Endothelial cell of hepatic sinusoid (primary cell): Measurements from ENCODE around the gene KLRD1.

Experiments used
- in situ Hi-C: cut with HindIII; loops from 2 replicates; pipeline ENCODE4 v1.10.0; 2017; ENCODE audit warnings: low sequenced_read_pairs

KLRD1 gene, protein sequence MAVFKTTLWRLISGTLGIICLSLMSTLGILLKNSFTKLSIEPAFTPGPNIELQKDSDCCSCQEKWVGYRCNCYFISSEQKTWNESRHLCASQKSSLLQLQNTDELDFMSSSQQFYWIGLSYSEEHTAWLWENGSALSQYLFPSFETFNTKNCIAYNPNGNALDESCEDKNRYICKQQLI

DNA sequence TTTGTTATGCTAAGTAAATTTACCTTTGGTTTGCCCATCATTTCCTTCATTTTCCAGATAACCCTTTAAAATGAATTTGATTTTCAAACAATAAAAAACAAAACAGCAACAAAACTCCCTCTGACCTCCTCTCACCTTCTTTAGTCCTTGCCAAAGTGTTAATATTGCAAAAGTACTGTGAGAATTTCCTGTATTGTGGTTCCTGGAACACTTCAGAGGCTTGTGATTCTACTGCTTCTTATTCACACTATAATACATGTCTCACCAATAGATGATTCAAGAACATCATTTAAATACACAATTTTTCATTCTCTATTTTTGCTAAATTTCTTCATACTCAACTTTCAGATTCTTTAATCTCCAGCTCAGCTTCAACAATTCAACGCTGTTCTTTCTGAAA, at the start of gene KLRD1:
KLRD1 (plus strand) TSS at position 241 of the 400 bp plus-strand sequence. CDS start 208 bp downstream, outside the sequence.
- in situ Hi-C loops: no loop called here

DNA sequence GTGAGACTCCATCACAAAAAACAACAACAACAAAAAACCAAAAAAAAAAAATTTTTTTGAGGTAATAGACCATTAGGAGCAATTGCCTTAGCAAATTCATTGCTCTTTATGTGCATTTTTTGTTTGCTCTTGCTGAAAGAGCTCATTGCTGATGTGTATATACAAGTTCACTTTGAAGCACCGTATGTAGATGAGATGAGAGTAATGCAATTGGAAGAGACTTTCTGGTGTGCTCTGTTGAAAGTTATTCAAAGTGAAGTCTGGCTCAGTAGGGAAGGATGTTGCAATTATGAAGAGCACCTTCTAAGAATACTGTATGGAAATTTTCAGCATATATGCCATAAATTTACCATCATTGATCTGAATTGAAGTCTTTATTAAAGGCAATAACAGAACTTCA, 46.7 kb upstream of the KLRD1 start:
- in situ Hi-C loops: no loop called here

DNA sequence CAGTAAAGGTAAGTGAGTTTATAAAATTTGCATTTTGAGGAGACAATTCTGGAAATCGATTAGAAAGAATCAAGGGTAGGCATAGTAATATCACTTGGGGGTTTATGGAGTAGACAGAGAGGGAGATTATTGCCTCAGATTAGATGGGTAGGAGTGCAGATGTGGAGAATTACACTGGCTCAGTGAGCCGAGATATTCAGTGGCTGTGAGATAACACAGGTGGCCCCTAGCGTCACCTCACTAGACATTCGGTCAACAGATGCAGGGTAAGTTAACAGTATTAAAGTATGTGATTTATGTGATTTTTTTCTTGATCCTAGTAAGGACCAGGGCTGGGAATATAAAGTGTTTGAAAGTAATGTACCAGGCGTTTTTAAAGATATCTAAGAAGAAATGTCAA, 39.6 kb upstream of the KLRD1 start:
- in situ Hi-C loops: no loop called here

DNA sequence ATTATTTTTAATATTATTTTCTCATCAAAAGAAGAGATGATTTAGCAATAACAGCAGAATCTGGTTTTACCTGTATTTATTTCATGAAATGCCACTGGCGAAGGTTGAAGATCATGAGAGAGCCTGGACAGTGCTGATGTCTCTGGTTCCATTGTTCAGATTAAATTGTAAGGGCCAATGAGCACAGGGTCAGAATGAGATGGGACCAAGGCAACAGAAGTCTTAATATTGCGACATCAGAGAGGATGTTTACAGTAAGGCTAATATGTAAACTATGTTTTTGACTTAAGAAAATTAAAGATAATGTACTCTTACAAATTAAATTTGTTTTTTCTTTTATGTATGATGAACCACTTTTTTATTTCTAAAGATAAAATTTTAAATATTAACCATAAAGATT, 35.2 kb upstream of the KLRD1 start:
- in situ Hi-C loops: no loop called here

DNA sequence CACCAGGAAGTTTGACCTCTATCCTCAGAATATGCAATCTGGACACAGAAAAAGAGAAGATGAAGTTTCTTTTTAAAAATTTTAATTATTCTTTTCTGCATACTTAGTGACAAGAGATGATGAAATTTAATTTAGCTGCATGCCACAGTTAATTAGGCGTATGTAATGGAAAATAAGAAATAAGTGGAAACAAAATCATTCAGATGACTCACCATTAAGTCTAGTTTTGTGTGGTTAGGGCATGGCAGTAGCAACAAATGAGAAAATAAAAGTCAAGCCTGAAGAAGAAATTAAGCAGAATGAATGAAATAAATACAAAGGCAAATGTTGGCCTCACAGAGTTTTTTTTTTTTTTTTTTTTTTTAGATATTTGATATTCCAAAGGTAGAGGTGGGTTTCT, 30.9 kb upstream of the KLRD1 start:
- in situ Hi-C loops: no loop called here

DNA sequence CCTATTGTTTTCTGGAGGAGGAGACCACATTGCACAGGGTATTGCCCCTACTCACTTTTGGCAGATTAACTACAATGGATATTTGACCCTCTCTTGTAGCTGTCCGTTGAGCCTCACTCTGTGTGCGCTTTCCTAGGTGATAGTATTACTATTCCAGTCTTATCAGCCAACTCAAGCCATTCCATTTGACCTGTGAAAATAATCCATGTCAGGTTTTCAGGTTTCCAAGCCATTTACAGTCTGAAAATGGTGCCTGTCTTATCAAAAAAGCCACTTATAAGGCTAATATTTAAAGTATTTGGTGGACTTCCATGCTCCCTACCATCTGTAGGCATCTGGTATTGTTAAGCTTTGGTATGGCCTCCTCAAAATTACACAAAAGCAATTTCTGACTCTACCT, 29.6 kb upstream of the KLRD1 start:
- in situ Hi-C loops: no loop called here

DNA sequence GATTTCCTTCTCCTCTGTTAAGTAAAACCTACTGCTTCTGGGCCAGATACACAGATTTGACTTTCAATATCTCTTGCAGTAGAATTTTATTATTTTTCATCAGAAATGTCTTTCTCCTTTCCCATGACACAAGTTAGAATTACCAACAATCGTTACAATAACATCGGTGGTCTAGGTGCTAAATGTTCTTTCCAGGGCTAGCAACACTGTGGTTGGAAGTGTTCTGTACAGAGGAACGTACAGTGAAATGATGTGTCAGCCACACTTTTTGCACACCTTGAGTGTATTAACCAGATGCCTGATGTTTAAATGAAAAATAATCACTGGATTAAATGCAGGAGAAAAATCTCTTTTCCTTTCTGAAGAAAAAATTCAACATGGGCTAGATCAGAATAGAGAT, 27.7 kb upstream of the KLRD1 start:
- in situ Hi-C loops: no loop called here

DNA sequence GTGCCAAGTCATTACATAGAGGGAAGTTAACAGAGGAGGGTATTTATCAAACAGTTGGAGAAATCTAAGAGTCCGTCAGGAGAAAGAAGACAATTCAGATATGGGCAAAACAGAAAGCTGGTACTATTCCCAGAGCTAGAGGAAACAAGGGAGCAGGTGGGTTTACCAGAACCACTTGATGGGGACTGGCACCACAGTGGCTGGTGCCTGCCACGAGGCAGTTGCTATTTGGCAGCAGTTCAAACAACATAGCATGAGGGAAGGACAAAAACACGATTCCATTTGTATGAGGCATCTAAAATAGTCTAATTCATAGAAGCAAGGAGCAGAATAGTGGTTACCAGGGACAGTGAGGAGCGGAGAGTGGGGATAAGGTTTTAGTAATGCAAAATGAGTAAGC, 24.6 kb upstream of the KLRD1 start:
- in situ Hi-C loops: no loop called here

DNA sequence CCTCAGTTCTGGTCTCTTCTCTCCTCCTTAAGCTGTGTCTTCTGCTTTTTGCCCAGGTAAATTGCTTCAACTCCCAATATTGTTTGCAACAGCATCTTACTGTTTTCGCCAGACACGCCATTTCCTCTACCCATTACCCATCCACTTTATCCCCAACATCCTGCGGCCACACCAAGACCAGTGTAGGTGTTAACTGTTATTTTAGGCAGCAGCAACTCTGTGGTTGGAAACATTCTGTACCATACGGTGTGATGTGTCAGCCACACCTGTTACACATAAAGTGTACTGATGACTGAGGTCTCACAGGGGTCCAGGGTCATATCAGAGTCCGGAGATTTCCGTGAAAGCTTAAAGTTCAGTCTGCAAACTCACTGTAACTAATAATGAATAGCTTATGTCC, 21.8 kb upstream of the KLRD1 start:
- in situ Hi-C loops: no loop called here

DNA sequence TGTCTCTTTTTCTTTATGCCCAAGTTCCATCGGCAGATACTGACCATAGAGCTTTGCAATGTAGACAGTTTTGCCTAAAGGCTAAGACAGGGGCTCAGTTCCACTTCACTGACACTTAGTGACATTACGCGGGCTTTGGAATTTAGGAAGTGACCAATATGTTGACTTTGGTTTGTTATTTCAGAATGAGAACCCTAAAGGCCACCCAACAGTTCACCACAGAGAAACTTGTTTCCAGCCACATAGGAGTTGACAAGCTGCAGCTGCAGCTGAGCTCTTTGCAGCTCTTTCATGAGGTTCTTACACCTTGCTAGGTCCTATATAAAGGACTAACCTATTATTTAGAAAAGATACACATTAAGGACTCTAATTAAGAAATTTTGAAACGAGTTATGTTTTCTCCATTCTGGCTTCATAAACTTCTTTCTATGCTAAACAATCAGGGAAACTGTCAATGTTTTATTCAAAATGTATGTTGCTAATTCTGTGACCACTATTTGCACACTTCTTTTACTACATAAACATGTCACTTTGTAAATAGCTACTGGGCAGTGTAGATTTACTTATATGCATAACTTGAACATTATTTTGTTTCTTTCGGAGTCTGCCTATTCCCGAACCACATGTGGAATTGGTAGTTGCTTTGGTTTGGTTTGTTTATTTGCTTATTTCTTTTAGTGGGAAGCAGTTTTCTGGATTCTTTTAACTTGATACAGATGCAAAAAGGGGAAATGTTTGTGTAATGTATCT, 18.5 kb upstream of the KLRD1 start:
- in situ Hi-C loops: no loop called here

DNA sequence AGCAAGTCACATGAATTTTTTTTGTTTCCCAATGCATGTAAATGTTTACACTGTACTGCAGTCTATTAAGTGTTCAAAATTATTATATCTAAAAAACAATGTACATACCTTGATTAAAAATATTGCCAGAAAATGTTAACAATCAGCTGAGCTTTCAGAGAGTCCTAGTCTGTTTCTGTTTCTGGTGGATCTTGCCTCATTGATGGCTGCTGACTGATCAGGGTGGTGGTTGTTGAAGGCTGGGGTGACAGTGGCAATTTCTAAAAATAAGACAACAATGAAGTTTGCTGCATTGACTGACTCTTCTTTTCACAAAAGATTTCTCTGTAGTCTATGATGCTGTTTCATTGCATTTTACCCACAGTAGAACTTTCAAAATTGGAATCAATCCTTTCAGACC, 16.6 kb upstream of the KLRD1 start:
- in situ Hi-C loops: no loop called here

DNA sequence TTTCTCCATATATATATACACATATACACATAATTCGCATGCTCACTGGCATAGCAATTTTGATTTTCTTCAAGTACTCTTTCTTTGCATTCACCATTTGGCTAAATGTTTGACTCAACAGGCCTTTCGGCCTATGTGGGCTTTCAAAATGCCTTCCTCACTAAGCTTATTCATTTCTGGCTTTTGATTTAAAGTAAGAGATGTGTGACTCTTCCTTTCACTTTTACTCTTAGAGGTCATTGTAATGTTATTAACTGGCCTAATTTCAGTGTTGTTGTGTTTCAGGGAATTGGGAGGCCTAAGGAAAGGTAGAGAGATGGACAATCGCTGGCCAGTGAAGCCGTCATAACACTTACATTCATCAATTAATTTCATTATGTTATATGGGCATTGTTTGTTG, 14.5 kb upstream of the KLRD1 start:
- in situ Hi-C loops: no loop called here

DNA sequence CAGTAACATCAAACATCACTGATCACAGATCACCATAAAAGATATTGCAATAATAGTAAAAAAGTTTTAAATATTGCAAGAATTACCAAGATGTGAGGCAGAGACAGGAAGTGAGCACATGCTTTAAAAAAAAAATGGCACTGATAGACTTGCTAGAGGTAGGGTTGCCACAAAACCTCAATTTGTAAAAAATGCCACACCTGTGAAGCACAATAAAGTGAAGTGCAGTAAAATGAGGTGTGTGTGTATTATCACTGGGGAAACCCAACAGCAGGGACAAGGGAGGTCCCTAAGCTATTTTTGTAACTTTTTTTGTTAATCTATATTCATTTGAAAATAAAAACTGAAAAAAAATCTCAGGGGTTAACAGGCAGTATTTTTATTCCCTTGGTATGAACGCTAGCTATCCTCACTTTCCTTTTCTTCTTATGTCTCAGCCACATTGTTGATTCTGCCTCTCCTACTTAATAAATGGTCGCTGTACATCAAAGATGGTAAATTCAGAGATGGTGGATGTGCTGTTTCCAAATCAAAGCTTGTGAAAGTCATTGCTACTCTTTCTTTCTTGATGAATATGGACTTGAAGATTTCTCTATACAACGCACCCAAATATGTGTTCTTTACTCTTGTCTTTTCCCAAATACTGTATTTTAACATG, 14.0 kb upstream of the KLRD1 start:
- in situ Hi-C loops: no loop called here

DNA sequence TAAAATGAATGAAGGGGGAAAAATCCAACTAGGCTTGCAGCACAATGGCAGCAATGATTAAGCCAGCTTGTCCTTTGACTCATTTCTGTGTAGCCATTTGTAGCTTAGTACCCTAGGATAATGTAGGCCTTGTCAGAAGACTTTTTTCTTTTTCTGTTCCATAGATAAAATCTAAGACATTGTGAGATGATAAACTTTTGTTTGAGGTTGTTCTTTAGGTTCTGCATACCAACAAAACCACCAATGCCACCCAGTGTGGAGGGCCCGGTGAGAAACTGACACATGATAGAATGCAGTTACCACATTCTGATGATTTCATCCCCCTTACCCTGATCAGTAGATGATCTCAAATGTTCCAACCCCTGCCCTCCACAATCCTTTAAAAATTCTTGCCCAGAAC, 6.6 kb upstream of the KLRD1 start:
- in situ Hi-C loops: no loop called here

DNA sequence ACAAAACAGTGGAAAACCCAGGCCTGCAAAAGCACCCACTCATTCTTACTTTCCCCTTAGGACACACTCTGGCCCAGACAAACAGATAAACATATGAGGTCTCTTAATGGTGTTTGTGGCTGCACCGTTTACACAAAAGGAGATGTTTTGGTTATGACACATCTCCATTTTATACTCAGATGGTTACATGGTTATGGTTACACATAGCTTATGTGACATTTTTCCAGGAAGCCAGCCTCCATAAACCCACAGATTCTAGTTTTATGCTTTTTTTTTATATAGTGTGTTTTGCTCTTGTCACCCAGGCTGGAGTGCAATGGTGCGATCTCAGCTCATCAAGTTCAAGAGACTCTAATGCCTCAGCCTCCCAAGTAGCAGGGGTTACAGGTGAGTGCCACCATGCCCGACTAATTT, 3.5 kb upstream of the KLRD1 start:
- in situ Hi-C loops: no loop called here

DNA sequence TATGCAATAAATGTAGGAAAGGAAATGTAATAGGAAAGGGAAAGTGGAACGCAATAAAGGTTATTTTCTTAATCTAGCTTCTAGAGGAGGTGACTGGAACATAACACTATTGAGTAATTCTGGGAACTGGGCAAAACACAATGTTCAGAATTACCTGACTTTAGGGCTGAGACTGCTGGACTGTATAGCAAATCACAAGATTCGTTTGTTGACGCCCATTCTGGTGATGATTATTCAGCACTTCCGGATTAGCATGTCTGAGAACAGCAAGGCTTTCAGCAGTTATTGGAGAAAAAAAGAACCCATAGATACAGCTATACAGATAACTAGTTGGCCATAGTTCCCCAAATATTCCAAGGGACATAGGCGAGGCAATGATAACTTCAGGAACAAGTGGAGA, 2.3 kb upstream of the KLRD1 start:
- in situ Hi-C loops: no loop called here

DNA sequence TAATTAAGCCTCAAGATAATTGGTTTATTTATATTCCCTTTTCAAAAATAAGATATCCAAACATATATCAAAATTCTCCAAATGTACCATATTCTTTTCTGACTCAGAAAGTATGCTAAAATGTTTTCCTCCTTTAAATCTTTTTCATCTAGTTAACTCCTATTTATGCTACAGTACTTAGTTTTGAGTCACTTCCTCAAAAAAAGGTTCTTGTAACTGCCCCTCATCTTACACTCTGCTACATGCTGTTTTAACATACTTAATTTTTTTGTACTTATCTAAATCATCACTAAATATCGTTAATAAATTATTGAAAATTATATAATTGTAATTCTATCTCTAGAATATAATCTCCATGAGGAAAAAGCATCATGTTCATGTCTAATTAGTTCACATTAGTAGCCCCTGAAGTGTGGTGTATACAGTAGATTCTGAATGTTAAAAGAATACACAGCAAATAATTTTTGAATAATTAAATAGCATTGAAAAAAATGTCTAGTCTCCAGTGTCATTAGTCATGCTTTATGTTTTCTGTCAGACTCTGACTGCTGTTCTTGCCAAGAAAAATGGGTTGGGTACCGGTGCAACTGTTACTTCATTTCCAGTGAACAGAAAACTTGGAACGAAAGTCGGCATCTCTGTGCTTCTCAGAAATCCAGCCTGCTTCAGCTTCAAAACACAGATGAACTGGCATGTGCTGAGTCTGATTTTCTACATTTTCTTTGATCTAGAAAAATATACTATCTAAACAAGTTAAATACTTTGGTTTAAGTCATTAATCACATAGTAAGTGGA, 3.5 kb downstream of the KLRD1 start:
- in situ Hi-C loops: no loop called here

DNA sequence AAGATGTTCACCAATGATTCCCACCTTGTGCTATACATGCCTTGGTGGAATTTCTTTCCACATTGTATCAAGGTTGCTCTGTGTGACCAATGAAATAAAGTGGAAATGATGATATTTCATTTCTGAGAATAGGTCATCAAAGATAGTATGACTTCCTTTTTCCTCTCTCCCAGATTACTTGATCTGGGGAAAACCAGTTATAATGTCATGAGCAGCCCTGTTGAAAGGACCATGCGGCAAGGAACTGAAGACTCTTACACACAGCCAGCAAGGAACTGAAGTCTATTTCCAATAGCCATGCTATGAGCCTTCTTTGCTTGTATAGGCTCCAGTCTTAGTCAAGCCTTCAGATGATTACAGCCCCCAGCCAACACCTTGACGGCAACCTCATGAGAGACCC, 11.7 kb downstream of the KLRD1 start:
- in situ Hi-C loops: no loop called here

DNA sequence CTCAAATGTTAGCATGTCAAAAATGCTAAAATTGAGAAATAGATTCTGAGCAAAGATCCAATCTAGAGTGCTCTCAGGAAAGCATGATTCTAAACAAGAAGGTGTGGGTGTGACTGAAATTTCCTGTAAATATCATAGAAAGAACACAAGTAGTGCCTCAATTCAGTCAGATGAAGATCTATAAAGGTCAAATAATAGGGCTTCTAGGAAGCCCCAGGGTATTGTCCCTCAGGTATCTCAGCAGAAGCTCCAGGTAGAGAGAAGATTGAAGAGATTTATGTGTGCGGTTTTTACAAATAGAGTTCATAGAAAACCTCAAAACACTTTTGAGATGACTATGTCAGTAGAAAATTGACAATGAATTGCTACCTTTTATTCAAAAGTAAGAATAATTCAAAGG, 13.0 kb downstream of the KLRD1 start:
- in situ Hi-C loops: loop anchor here (10.0 kb wide), 1 partner anchor 424 kb away; no protein-coding TSS in a partner anchor

DNA sequence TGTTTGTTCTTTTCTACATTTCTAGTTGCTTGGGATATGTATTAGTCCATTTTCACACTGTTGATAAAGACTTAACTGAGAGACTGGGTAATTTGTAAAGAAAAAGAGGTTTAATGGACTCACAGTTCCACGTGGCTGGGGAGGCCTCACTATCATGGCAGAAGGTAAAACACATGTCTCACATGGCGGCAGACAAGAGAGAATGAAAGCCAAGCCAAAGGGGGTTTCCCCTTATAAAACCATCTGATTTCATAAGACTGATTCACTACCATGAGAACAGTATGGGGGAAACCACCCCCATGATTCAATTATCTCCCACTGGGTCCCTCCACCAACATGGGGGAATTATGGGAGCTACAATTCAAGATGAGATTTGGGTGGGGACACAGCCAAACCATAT, 21.0 kb downstream of the KLRD1 start:
- in situ Hi-C loops: loop anchor here (5.0 to 10.0 kb wide), 2 partner anchors 91 to 416 kb away; no protein-coding TSS in a partner anchor

DNA sequence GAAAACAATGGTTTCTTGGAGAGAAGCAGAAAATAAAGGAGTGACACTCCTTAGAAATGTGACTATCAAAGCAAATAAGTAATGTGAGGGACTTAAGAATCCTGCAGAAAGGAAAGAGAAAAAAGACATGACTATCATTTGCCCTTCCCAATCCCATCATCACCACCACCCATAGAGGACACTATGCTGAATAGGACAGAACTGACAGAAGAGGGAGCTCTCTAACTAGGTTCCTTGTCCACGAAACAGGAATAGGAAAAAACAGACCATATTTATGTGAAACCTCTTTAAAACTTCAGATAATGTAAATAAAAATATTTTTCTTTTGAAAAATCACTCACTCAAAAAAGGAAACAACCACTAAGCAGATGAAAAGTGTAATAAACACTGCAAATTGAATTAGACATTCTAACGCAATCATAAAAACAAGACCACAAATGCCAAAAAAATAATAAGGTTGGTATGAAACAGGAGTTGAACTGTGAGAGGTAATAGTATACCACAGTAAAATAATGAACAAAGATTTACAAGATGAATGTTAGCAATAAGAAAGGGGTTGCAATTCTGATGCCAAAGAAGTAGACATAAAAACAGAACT, 24.1 kb downstream of the KLRD1 start:
- in situ Hi-C loops: no loop called here
